ENCODE data around the gene CPNE6. TPM values are rescaled to one million over a fixed set of nuclear protein-coding genes. Genes with fewer than 3 reads are reported as not detected.
"Not testable (repeated sequence)": the region's sequence is repeated elsewhere in the genome, so short reads cannot be mapped to it uniquely, and the experiment has no call there.

The CPNE6 gene
- total RNA-seq, 2 donors from 2014 or later, result 1.8 to 8.8 TPM

- DNase-seq (ENCODE audit: low spot score), result peak; percentile 83
- intact Hi-C loops (cut with DNase I), result no loop called here
- H3K36me3 ChIP-seq, result no peaks in the 10 kb centered on the region
- H3K9me3 ChIP-seq, result no peaks in the 10 kb centered on the region
- no peaks in the 10 kb centered on the region for H3K27me3 ChIP-seq (replicated peaks; ENCODE audit: insufficient read depth)
- H3K4me1 ChIP-seq (replicated peaks), result no peaks in the 10 kb centered on the region
- peak overlapping the region; percentile 83 to 84 for H3K27ac ChIP-seq
- peak overlapping the region; percentile 31 to 48 for H3K4me3 ChIP-seq
- TF ChIP-seq POLR2A (IDR thresholded peaks at IDR 0.05) (peak; percentile 21), CTCF (IDR thresholded peaks at IDR 0.05) (peak; percentile 39 to 76 (median 61)), POLR2AphosphoS5 (IDR thresholded peaks at IDR 0.05) (peak; percentile 17)
- WGBS, result 0% methylated on average over 24 of the region's 50 CpGs
These were observed 35.0 kb upstream of the CPNE6 start for GRCh38 chr14:24036169-24036962.

GRCh38 chr14:24036963-24037657 is 34.3 kb upstream of the CPNE6 start:
- peak overlapping the region; percentile 83 to 84 for H3K27ac ChIP-seq
- H3K36me3 ChIP-seq; H3K27me3 ChIP-seq (replicated peaks; ENCODE audit: insufficient read depth); DNase-seq (ENCODE audit: low spot score); H3K4me1 ChIP-seq (replicated peaks); H3K9me3 ChIP-seq; intact Hi-C loops (cut with DNase I): not testable (repeated sequence)
- WGBS, result 42% methylated on average over 10 of the region's 10 CpGs
- H3K4me3 ChIP-seq, result peak overlapping the region; percentile 31 to 48

GRCh38 chr14:24037658-24038037 is 33.7 kb upstream of the CPNE6 start:
- no peaks in the 10 kb centered on the region for H3K4me1 ChIP-seq (replicated peaks)
- intact Hi-C loops (cut with DNase I), result no loop called here
- no peak overlapping the region for H3K4me3 ChIP-seq
- no peaks in the 10 kb centered on the region for H3K27me3 ChIP-seq (replicated peaks; ENCODE audit: insufficient read depth)
- 60% methylated on average over 13 of the region's 14 CpGs for WGBS
- H3K9me3 ChIP-seq, result no peaks in the 10 kb centered on the region
- no peaks in the 10 kb centered on the region for H3K36me3 ChIP-seq
- H3K27ac ChIP-seq, result no peak overlapping the region
- TF ChIP-seq POLR2AphosphoS5 (IDR thresholded peaks at IDR 0.05), result no peak
- no peak for TF ChIP-seq CTCF (IDR thresholded peaks at IDR 0.05)
- TF ChIP-seq POLR2A (IDR thresholded peaks at IDR 0.05), result no peak
- no peak for DNase-seq (ENCODE audit: low spot score)

DNA sequence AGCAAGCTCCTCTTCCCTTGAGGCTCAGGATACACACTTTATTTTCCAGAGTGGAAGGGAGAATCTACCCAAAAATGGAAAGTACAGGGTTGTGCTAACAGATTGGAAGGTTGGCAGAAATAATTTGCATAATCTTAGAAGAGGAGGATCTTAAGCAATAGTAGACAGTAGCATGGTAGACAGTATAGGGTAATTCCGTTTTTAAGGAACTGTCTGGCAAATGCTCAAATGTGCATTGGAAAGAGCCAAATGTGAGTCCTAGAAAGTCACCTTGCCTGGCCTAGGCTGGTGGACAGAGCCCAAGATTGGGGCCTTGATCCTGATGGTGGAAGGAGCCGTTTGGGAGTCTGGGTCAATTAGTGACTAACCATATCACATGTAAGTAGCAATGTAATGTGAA is 32.7 kb upstream of the CPNE6 start:
- no peak for TF ChIP-seq POLR2A (IDR thresholded peaks at IDR 0.05)
- no peak for TF ChIP-seq POLR2AphosphoS5 (IDR thresholded peaks at IDR 0.05)
- TF ChIP-seq CTCF (IDR thresholded peaks at IDR 0.05), result no peak
- H3K36me3 ChIP-seq, result no peaks in the 10 kb centered on the region
- DNase-seq (ENCODE audit: low spot score), result no peak
- H3K27me3 ChIP-seq (replicated peaks; ENCODE audit: insufficient read depth), result no peaks in the 10 kb centered on the region
- intact Hi-C loops (cut with DNase I), result no loop called here
- no peaks in the 10 kb centered on the region for H3K9me3 ChIP-seq
- H3K4me3 ChIP-seq, result no peak overlapping the region
- H3K4me1 ChIP-seq (replicated peaks), result no peaks in the 10 kb centered on the region
- no peak overlapping the region for H3K27ac ChIP-seq
- WGBS, result 79% methylated on average over 2 of the region's 2 CpGs

DNA sequence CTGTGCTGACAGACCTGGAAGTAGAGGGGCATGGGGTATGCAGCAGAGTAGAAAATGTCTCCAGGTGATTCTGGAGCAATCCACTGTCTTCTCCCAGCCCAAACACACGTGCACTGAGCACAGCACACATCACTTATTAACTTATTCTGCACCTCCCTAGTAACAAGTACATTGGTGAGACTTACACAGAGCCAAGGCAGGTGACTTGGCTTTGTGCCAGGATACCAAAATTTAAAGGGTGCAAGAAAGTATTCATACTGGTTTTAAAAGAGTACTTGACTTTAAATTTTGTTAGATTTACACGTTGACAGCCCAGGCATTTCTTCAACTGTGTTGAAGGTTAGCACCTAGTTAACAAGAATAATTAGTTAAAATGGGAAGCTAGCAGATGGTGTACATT is 30.7 kb upstream of the CPNE6 start:
- Histone ChIP-seq H3K27ac (no peak overlapping the region), H3K4me3 (no peak overlapping the region), H3K9me3 (no peaks in the 10 kb centered on the region), H3K27me3 (replicated peaks; ENCODE audit: insufficient read depth) (no peaks in the 10 kb centered on the region), H3K36me3 (no peaks in the 10 kb centered on the region), H3K4me1 (replicated peaks) (no peaks in the 10 kb centered on the region)
- TF ChIP-seq POLR2AphosphoS5 (IDR thresholded peaks at IDR 0.05), result no peak
- TF ChIP-seq POLR2A (IDR thresholded peaks at IDR 0.05), result no peak
- TF ChIP-seq CTCF (IDR thresholded peaks at IDR 0.05), result no peak
- intact Hi-C loops (cut with DNase I), result no loop called here
- no peak for DNase-seq (ENCODE audit: low spot score)
- 38% methylated on average over 2 of the region's 2 CpGs for WGBS
